HG03439 (cell line): ENCODE data around the gene SLCO2B1.
"Not testable (repeated sequence)": the region's sequence is repeated elsewhere in the genome, so short reads cannot be mapped to it uniquely, and the experiment has no call there.

ENCODE experiments used
- ATAC-seq: cut with Tn5 transposase; IDR thresholded peaks from one replicate; pipeline ENCODE4 v1.9.1; 2021; ENCODE audit warnings: mild to moderate bottlenecking, moderate library complexity; ENCODE audit not compliant: unreplicated experiment

The SLCO2B1 gene

GRCh38 chr11:75150879-75151278, at the start of gene SLCO2B1:
SLCO2B1 (plus strand) TSS chr11:75151107; CDS start chr11:75151382, 275 bp downstream.
- no peak for ATAC-seq

GRCh38 chr11:75101424-75102128, 49.3 kb upstream of the SLCO2B1 start:
- ATAC-seq, result no peak

GRCh38 chr11:75103380-75104026, 47.4 kb upstream of the SLCO2B1 start:
- no peak for ATAC-seq

GRCh38 chr11:75105462-75105925, 45.4 kb upstream of the SLCO2B1 start:
- ATAC-seq, result no peak

GRCh38 chr11:75105967-75106681, 44.8 kb upstream of the SLCO2B1 start:
- not testable (repeated sequence) for ATAC-seq

- ATAC-seq, result no peak
These were observed 43.7 kb upstream of the SLCO2B1 start for GRCh38 chr11:75107187-75107586.

GRCh38 chr11:75112200-75112599, 38.7 kb upstream of the SLCO2B1 start:
- no peak for ATAC-seq

- no peak for ATAC-seq
These were observed 37.9 kb upstream of the SLCO2B1 start for GRCh38 chr11:75113030-75113429.

GRCh38 chr11:75114465-75114864, 36.4 kb upstream of the SLCO2B1 start:
- ATAC-seq, result no peak

- no peak for ATAC-seq
These were observed 32.3 kb upstream of the SLCO2B1 start for GRCh38 chr11:75118577-75118976.

- no peak for ATAC-seq
These were observed 24.3 kb upstream of the SLCO2B1 start for GRCh38 chr11:75126564-75126963.

GRCh38 chr11:75132080-75132479, 18.8 kb upstream of the SLCO2B1 start:
- ATAC-seq, result no peak

GRCh38 chr11:75133976-75134375, 16.9 kb upstream of the SLCO2B1 start:
- ATAC-seq, result no peak

GRCh38 chr11:75135021-75135650, 15.8 kb upstream of the SLCO2B1 start:
- ATAC-seq, result no peak

GRCh38 chr11:75135651-75136050, 15.3 kb upstream of the SLCO2B1 start:
- no peak for ATAC-seq

GRCh38 chr11:75140269-75141138, 10.4 kb upstream of the SLCO2B1 start:
- ATAC-seq, result no peak

GRCh38 chr11:75141166-75141565, 9.7 kb upstream of the SLCO2B1 start:
- ATAC-seq, result no peak

- no peak for ATAC-seq
These were observed 8.0 kb upstream of the SLCO2B1 start for GRCh38 chr11:75142714-75143419.

GRCh38 chr11:75143420-75143731, 7.5 kb upstream of the SLCO2B1 start:
- ATAC-seq, result no peak

GRCh38 chr11:75144716-75145014, 6.2 kb upstream of the SLCO2B1 start:
- no peak for ATAC-seq
